Right renal pelvis (tissue), 4 donors: Measurements from ENCODE around the gene PPM1N. TPM values are rescaled to one million over a fixed set of nuclear protein-coding genes. Genes with fewer than 3 reads are reported as not detected.

ENCODE experiments used
- DNase-seq, 4 donors: peaks; one replicate each; pipeline ENCODE4 v3.0.0-alpha.2; 2013; ENCODE audit warnings: low read depth in 4 of 4, low spot score in 3 of 4, missing footprints in 1 of 4
- polyA plus RNA-seq, 4 donors: library from polyadenylated mRNA; unstranded; fragments of 120-200 nt; gene quantifications; one replicate each; pipeline ENCODE4 v1.2.1, GENCODE V29; 2013; ENCODE audit not compliant: insufficient read length in 4 of 4

Gene PPM1N
- polyA plus RNA-seq, 4 donors, result 0.25 to 0.57 (median 0.25) TPM; not detected in 1

DNA sequence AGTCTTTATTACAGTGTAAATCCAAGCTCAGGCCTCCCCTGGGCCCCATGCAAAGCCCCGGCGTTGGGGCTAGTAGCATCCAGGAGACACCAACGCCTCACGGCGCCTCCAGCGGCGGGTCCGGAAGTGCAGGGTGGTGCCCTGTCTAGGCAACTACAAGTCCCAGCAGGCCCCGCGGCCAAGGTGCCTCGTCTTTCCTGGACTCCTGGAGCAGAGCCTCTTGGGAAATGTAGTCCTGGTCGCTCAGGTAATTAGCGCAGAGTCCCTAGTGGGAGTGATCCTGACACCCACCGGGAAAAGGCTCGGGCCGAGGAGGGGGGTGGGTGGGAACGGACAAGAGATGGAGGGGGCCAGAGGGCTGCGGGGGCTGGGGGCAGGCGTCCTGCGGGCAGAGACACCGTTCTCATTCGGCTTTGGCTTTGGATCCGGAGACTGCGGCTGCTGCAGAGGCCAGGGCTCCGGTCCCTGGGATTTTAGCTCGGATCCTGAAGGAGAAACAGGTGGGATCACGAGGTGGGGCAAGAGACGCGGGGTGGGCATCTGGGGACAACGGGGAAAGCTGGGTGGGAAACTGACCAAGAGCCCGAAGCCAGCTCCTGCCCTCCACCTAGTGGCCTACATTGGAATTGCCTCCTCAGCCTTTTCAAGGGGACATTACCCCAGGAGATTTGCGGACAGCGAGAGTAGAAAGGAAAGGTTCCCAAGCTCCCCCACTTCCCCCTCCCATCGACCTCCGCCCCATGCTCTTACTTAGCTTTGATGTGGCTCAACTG, 12.8 kb upstream of the PPM1N start:
- DNase-seq, result peak in 3 of 4 donors; percentile 83 to 88 (median 85)

DNA sequence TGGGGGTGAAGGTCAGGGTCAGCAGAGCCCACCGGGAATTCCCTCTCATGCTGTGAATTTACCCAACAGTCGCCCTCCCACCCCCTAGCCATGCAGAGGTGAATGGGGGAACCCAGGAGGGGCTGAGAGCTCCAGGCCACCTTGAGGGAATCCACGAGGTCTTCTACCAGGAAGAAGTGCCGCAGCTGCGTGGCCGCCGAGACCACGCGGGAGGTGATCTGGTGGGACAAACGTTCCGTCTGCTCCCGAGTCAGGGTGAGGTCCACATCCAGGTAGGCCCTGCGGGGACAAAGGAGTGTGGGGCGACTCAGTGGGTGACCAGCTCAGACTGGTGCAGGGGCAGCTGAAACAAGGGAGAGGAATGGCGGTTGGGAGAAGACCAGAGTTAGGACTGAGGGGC, 9.5 kb upstream of the PPM1N start:
- DNase-seq, result no peak

DNA sequence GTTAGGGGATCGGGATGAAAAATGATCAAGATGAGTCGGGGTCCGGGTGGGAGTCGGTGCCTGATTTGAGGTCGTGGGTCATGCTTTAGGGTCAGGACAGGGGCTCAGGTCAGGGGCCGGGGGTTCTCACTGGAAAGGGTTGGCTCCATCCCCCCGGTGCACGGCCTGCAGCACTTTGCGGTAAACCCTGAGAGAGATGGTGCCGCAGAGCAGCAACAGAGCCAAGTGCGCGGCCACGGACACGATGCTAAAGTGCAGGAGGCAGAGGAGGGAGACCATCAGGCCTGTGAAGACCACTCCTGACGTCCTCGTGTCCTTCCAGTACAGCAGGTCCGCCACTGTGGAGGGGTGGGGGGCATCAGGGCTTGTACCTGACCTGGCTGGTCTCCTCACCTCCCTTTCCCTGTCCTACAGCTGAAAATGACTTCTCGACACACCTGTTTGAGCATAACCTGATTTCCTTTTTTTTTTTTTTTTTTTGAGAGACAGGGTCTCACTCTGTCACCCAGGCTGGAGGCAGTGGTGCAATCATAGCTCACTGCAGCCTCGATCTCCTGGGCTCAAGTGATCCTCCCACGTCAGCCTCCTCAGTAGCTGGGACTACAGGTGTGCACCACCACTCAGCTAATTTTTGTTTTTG, 8.9 kb upstream of the PPM1N start:
- DNase-seq, result no peak

DNA sequence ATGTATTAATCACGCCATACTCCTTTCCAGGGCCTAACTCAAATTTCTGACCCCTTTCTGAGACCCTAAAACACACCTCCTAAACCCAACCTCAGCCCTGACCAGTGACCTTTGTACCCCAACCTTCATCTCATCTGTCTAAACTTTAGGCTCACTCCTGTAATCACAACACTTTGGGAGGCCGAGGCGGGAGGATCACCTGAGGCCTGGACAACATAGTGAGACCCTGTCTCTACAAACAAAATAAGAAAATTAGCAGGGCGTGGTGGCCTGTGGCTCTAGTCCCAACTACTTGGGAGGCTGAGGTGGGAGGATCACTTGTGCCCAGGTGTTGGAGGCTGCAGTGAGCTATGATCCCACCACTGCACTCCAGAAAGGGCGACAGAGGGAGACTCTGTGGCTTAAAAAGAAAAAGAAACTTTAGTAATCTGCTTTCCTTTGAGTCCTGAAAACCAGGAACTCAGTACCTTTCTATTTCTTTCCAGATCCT, 6.1 kb upstream of the PPM1N start:
- DNase-seq, result no peak

DNA sequence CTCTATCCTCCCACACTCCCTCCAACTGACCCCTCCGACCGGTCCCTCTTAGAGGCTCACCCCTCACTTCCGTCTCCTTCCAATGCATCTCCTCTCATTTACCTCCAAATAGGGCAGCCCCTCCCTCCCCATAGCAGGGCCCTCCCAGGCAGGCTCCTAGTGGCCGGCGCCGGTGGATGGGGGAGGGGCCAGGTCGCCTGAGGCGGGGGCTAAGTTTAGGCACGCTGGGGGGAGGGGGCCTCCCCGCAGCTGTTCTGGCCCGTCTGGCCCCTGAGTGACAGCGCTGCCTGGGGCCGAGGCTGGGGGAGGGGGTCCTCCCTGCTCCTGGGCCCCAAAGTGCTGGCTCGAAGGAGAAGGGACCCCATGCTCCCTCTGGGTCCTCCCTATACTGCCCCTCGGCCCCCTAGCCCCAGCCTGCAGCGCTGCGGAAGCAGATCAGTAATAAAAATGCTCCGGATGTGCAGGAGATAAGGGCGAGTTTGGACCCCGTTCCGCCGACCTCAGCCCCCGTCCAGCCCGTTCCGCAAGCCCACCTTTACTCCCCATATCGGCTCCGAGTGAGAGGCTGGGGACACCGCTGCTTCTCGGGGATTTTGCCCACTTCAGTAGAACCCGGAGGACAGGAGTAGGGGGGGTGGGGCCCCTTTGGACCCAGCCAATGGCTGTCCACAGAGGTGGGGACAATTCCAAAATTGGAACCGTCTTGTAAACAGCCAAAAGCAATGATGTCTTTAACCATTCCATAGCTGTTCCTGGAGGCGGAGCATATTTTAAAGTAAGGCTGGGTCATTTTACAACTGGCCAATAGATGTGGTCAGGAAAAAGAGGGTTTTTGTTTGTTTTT, 5.4 kb upstream of the PPM1N start:
- DNase-seq, result no peak

DNA sequence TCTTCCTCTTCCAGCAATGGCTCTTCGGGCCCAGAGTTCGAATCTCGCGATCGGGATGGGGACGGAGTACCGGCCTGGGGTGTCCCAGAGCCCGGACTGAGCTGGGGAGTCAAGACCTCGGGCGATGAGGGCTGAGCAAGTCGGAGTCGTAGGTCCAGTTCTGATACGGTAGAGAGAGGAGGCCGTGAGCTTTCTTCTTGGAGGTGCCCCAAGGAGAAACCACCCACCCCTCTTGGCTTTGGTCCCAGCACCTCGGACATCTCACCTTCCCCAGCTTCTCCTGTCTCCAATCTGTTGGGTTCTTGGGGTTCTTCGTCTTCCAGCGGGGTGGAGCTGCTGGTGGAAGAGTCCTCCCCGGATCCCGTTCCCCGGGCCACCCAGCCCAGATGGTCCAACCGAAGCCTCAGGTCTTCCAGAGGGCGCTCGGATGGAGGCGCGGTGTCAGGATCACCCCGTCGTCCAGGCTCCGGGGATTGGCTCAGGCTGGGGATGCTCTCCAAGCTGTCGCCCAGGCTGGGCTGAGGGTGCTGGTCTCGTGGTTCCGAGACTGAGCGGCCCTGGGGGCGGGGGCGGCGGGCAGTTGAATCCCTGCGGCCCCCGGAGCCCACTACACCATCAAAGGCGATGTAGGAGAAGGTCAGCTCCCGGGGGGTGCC, 3.9 kb upstream of the PPM1N start:
- no peak for DNase-seq

DNA sequence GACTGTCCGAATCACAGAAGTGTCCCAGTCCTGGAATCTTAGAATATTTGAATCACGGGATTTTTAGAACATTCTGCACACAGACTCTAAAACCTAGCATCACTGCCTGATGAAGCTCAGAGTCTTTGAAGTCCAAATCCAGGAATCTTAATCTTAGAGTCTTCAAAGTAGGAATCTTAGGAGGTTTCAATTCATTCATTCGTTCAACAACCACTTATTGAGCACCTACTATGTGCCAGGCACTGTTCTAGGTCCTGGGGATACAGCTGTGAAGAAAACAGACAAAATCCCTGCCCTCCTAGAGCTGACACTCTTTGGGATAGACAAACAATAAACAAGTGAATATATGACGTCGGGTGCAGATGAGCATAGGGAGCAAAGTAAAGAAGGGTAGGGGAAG, 3.1 kb upstream of the PPM1N start:
- DNase-seq, result no peak

DNA sequence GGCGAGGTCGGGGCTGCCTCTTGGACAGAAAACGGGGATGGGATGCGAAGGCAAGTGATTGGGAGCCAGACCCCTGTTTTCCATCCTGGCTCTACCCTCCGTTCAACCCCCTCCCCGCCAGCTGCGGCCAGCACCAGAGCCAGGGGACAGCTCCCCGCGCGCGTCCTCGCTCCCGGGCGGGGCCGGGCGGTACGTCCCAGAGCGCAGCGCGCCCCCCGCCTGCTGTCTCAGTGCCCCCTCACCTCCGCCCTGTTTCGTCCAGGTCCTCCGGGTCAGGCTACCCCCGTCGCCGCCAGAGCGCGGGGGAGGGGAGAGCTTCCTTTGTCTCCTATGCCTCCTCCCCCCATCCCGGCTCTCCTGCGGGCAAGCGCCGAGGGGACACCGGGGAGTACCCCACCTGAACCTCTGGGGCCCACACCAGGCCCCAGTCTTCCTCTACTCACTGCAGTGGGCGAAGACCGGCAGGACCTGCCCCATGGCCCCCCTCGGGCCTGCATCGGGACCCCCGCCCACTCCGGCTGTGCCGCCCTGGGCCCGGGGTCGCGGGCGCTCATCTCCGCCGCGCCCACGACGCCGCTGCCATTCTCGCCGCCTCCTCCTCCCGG, 1.8 kb upstream of the PPM1N start:
- no peak for DNase-seq

DNA sequence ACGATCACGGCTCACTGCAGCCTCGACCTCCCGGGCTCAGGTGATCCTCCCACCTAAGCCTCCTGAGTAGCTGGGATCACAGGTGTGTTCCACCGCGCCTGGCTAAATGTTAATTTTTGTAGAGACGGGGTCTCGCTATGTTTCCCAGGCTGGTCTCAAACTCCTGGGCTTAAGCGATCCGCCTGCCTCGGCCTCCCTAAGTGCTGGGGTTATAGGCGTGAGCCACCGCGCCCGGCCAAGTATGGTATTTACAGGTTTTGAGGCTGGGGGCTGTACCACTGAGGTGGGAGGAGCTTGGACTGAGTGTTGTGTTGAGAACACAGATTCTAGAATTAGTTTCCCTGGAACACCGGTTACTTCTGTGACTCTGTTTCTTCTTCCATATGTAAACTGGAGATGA, 452 bp upstream of the PPM1N start:
- no peak for DNase-seq

DNA sequence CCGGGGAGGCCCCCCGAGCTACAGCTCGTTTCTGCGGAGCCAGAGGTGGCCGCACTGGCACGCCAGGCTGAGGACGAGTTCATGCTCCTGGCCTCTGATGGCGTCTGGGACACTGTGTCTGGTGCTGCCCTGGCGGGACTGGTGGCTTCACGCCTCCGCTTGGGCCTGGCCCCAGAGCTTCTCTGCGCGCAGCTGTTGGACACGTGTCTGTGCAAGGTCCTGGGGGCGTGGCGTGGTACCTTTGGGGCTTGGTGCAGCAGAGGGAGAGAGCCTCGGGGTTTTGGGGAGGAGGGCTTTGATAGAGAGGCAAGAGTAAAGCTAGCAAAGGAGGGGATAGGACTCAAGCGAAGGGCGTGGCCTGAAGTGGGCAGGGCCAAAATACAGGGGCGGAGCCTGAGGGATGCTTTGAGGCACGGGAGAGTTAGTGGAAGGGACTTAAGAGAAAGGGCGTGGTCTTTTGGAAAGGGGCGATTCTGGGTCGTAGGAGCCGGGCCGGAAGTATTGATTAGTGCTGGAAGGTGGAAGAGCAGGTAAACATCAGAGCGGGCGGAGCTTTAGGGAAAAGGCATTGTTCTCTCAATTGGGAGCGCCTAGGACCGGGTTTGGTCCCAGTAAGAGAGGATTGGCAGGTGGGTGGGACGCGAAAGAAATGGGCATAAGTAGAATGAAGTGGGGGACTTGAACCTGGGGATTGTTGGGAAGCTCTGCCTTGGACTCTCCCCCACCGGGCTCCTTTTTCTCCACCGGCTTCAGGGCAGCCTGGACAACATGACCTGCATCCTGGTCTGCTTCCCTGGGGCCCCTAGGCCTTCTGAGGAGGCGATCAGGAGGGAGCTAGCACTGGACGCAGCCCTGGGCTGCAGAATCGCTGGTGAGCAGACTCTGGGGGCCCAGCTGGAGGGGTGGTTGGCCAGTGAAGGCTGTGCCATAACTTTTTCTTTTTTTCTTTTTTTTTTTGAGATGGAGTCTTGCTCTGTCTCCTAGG, 1.2 kb downstream of the PPM1N start:
- no peak for DNase-seq

DNA sequence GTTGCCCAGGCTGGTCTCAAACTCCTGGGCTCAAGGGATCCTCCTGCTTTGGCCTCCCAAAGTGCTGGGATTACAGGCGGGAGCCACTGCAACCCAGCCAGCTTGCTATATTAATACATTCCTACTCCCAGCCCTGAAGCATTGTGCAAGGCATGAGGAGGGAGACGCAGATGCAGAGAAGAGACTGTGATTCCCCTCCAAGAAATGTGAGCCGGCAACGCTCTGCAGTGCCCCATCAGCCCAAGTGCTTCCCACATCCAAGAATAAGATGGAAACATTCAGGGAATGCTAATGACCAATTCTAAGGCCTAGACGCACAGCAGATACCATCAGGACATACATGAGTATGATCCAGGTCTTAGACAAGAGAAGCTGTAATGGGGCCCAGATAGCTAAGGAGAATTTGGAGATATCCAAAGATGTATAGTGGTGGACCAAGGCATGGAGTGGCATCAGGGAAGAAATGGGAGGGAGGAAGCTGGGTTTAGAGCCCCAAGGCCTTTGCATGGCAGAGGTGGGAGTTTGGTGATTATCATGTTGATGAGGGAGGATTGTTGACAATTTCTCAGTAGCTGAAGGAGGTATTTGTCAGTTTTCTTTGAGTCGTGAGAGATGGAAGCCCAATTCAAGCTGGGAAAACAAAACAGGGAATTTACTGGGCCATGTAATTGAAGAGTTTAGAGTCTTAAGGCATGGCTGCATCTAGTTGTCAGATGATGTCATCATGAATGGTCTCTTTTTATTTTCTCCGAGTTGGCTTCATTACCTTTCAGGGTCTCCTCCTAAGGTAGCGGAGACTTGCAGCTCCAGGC, 2.9 kb downstream of the PPM1N start:
- no peak for DNase-seq

DNA sequence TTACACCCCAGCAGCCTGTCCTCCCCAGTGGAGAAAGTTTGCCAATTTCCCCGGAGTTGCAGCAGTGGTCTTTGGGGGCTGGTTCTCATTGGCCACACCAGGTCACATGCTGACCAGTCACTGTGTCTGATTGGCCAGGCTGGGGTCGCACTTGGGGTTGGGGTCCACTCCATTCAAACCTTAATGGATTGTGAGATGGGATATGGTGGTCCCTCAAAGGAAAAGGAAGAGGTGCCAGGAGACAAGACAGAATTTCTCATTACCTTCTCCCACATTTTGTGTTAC, 3.4 kb downstream of the PPM1N start:
- no peak for DNase-seq

DNA sequence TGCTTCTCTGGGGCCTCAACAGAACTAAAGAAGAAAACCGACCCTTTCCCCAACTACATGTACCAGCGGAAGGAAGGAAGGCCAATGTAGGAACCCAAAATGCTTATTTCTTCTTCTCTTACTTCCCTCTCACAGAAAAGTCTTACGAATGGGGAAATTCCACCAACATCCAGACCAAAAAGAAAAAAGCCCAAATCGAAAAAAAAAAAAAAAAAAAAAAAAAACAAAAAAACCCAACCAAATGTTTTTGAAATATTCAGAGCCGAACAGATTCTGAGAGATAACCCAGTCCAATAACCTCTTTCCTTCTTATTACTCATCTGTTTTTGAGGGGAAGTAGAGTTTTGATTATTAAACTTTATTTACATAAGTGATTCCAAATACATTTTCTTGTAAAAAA, 3.9 kb downstream of the PPM1N start:
- DNase-seq, result no peak

DNA sequence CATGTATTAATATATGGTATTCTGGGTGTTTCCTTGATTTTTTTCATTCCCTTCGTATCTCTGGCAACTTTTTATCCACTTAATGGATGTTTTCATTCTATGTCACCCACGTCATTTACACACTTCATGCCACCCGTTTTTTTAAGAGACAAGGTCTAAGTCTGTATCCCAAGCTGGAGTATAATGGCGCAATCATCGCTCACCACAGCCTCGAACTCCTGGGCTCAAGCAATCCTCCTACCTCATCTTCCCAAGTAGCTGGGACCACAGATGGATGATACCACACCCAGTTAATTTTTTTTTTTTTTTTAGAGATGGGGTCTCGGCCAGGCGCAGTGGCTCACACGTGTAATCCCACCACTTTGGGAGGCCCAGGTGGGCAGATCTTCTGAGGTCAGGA, 5.7 kb downstream of the PPM1N start:
- no peak for DNase-seq

DNA sequence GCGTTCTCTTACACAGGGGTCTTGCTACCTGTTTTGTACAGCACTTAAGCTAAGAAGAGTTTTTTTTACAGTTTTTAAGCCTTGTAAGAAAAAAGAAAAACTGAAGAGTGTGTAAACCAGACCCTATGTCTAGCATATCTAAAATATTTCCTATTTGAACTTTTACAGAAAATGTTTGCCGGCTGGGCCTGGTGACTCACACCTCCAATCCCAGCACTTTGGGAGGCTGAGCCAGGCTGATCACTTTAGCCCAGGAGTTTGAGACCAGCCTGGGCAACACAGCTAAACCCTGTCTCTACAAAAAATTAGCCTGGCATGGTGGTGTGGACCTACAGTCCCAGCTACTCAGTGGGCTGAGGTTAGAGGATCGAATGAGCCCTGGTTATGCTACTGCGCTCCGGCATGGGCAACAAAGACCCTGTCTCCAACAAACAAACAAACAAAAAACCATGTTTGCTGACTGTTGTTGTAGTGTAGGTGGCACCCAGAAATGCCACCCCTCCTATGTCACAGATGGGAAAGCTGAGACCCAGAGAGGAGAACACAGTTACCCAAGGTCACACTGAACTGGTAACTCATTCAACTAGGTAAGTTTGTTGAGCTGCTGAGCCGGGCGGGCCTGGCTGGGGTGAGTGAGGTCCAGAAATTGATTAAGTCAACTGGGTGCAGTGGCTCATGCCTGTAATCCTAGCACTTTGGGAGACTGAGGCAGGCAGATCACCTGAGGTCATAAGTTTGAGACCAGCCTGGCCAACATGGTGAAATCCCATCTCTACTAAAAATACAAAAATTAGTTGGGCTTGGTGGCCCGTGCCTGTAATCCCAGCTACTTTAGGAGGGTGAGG, 7.1 kb downstream of the PPM1N start:
- DNase-seq, result no peak

DNA sequence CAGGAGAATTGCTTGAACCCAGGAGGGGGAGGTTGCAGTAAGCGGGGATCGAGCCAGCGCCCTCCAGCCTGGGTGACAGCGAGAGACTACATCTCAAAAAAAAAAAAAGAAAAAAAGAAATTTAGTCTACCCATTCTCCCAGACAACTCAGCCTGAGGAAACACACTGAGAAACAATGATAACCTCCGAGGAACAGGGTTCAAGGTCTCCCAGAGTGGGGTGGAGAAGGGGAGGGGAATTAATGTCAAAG, 7.7 kb downstream of the PPM1N start:
- DNase-seq, result no peak

DNA sequence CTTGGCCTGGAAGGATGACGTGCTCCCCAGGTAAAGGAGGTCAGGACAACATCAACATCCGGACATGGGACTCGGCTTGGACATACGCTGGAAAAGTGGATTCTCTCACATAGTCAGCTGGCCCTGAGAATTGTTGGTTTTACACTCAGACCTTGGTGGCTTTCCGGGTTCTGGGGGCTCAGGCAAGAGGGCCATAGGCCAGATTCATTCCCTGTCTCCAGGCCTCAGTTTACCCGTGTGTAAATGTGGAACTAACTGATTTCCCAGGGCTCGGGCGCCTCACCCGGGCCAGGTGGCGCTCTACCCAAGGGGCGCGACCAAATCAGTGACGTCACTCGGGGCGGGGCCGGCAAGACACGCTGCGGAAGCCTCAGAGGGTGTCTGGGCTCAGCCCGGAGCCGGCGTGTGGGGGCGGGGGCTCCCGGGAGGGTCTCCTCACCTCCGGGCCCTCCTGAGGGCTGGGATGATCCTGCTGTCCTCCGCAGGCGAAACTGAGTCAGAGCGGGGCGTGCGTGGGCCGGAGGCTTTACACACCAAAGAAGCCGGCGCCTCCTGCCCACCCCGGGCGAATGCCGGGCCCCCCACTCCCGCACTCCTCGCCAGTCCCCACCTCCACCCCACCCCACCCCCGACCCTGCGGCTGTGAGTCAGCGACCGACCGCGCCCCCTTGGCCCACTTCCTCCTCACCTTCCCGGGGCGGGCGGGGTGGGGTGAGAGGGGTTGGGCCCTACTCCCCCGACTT, 8.2 kb downstream of the PPM1N start:
- DNase-seq, result peak in 2 of 4 donors; percentile 76 to 83
